GM19328 (cell line): ENCODE measurements around the gene PIM3.

Experiments used
- ATAC-seq: cut with Tn5 transposase; IDR thresholded peaks from one replicate; pipeline ENCODE4 v1.9.1; 2021; ENCODE audit warnings: mild to moderate bottlenecking, moderate library complexity; ENCODE audit not compliant: unreplicated experiment

Gene PIM3

GRCh38 chr22:49954354-49954753 lies 6.2 kb upstream of the PIM3 start:
- ATAC-seq, result no peak

- no peak for ATAC-seq
These were observed 5.5 kb upstream of the PIM3 start for GRCh38 chr22:49954991-49955580.

DNA sequence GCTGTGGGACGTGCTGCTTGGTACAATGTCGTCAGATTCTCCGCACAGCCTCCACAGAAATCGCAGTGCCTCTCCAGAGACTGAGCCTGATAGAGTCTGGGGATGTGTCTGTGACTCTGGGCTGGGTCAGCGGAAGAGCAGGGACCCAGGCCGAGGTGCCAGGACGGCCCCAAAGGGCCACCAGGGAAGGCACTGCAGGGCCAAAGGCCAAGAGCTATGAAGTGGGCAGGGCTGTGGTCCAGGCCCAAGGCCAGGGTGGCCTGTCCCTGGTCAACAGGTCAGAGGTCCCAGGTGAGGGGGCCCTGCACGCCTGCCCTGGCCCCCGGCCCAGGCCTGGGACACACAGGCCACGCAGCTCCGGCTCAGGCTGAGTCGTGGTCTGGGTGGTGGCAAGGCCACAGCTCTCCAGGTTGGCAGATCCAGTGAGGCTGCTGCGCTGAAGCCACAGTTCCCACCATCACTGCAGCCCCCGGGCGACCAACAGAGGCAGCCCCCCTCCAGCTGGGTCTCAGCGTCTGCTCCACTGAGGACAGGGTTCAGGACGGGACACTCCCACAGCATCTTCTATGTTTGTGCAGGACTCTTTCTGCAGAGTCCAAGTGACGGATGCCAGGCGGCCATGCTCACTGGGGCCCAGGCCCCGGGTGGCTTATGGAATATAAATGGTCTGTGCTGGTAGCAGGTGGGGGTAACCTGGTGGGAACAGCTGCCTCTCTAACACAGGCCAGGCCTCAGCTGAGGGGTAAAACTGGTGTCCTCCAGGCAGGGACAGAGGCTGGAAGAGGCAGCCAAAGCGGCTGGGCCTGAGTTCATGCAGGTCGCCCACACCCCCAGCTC lies 4.8 kb upstream of the PIM3 start:
- ATAC-seq, result no peak

DNA sequence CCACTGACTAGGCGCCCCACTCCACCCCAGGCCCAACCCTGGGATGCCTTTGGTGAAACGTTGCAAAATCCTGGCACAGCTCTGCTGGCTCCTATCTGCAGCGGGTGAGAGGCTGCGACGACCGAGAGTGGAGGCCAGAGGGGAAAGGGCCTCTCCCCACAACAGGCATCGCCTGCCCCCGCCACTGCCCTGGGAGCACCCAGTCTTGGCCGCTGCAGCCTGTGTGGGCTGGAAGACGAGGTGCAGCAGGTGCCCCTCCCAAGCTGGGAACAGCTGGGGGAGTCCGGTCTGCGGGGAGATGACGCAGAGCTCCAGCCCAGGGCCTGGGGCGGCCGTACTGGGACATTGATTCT lies 4.2 kb upstream of the PIM3 start:
- ATAC-seq, result no peak

GRCh38 chr22:49956914-49957825 lies 3.4 kb upstream of the PIM3 start:
- ATAC-seq, result no peak

DNA sequence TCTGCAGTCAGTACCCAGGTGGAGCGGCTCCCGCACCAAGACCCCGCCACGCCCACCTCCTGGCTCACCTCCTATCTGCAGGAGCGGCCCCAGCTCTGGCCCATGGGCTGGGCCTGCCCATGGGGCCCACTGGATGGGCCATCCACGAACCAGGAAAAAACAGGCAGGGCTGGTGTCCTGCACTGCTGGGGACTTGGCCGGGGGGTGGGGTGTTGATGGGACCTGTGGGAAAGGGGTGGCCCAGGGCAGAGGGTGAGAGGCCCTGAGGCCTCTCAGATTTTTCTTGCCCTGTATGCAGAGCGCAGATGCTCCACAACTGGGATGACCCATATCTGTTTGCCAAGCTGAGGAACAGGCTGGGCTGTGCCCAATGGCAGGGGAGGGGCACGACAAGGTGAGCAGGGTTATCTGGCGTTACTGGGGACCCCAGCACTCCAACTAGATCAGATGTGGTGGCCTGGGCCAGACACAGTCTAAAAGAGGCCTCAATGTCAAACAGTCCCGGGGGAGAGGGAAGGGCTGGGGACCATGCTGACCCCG lies 2.7 kb upstream of the PIM3 start:
- ATAC-seq, result no peak

DNA sequence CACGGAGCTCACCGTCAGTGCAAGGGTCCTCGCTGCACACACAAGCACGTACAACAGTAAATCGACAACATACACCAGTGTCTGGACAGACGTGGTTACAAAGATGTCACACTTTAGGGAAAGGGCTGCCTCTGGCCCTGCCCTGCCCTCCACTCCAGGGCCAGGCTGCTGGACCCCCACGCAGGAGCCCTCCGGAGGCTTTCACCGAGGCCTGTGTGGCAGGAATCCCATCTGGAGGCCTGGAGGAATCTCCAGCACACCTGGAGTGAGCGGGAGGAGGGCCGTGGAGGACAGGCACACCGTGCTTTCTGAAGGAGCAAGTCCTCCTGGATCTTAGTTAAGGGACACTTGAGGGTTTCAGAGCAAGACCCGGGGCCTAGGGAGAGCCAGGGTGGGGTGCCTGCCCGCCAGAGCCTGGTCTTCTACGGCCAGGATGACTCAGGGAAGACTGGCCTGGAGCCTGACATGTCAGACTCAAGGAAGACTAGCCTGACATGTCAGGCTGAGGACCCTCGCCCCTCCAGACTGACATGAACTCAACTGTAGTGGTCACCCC lies 2.1 kb upstream of the PIM3 start:
- no peak for ATAC-seq

DNA sequence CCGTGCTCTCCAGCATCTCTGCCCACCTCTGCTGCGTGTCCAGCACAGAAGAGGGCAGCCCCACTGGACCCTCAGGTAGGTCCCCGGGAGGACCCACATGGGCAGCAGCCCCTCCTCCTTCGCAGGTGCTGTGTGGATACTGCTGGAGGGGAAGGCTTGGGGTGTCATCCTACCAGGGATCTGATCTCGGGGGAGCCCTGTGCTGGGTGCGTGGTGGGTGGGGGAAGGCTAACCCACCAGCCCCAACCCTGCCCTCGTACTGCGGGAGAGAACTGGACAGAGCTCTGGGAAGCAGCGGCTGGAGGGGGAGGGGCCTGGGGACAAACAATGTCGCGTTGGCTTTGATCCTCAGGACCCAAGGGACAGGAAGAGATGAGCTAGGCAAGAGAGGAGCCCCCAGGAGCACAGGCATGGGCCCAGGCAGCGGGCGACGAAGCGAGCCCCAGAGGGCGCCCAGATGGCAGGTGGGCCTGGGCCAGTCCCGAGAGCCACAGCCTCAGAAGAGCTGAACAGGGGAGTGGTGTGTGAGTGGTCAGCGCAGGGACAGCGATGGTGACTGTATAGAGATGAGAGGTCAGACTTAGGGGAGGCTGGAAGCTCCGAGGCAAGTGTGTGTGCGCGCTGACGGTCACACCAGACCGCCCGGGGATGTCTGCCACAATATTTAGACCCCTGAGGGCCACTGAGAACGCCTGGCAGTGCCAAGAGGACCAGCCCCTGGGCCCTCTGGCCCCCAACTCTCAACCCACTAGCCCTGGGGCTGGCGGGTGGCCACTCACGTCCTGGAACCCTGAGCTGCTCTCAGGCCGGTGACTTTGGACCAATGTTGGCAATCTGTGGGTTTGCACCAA lies 1.4 kb upstream of the PIM3 start:
- ATAC-seq, result no peak

DNA sequence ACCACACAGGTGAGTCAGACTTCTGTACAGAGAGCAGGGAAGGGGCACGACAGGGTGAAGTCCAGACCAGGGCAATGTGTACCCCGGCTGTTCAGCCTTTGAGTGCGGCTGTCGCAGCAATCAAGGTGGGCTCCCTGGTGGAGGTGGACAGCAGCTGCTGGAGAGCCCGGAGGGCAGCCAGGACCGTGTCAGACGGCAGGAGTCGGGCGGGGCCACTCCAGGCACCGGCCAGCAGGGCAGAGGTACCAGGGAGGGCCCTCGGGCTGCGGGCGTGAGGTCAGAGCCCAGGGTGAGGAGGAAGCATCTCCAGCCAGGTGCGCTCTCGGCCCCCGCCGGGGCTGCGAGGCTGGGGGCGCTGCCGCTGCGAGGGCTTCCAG lies 802 bp upstream of the PIM3 start:
- no peak for ATAC-seq

- no peak for ATAC-seq
These were observed 531 bp downstream of the PIM3 start for GRCh38 chr22:49961005-49961600.

- no peak for ATAC-seq
These were observed 1.0 kb downstream of the PIM3 start for GRCh38 chr22:49961601-49962011.

- ATAC-seq, result no peak
These were observed 1.6 kb downstream of the PIM3 start for GRCh38 chr22:49962012-49962750.

- no peak for ATAC-seq
These were observed 2.4 kb downstream of the PIM3 start for GRCh38 chr22:49962751-49963646.

- no peak for ATAC-seq
These were observed 3.1 kb downstream of the PIM3 start for GRCh38 chr22:49963647-49964026.

DNA sequence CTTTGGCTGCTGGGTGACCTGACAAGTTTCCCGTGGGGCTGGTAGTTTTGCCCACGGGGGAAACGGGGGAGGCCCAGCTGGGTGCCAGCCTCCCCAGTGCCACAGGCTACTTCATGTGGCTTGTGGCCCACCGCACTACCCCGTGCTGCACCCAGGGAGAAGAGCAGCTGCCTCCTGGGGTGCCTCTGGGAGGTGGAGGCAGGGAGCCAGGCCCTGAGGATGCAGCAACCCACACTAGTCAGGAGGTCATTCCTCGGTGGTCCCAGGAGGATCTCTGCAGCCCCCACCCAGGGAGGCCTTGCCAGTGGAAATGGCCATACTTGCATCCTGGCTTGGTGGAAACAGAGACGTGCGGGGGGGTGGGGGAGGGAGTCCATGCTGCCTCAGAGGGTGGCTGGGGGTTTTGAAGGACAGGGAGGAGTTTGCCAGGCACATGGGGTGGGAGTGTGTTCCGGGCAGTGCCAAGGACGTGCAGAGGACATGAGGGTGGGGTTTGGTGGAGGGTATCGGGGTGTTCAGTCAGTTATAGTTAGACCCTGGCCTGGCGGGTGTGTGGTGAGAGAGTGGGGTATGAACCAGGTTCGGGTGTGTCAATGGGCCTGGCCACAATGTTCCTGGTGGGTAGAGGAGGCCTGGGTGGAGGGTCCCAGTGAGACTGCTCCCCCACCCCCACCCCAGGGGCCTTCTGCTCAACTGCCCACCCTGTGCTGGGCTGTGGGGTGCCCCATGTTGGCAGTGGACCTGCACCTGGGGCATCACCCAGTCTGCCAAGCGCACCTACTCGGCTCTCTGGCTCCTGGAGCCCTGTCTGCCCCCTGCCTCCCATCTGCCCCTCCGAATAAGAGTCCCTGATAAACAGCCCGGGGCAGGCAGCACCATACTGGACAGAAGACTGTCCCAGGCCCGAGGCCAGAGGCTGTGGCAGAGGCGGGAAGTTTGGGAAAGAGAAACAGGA lies 3.8 kb downstream of the PIM3 start:
- no peak for ATAC-seq

DNA sequence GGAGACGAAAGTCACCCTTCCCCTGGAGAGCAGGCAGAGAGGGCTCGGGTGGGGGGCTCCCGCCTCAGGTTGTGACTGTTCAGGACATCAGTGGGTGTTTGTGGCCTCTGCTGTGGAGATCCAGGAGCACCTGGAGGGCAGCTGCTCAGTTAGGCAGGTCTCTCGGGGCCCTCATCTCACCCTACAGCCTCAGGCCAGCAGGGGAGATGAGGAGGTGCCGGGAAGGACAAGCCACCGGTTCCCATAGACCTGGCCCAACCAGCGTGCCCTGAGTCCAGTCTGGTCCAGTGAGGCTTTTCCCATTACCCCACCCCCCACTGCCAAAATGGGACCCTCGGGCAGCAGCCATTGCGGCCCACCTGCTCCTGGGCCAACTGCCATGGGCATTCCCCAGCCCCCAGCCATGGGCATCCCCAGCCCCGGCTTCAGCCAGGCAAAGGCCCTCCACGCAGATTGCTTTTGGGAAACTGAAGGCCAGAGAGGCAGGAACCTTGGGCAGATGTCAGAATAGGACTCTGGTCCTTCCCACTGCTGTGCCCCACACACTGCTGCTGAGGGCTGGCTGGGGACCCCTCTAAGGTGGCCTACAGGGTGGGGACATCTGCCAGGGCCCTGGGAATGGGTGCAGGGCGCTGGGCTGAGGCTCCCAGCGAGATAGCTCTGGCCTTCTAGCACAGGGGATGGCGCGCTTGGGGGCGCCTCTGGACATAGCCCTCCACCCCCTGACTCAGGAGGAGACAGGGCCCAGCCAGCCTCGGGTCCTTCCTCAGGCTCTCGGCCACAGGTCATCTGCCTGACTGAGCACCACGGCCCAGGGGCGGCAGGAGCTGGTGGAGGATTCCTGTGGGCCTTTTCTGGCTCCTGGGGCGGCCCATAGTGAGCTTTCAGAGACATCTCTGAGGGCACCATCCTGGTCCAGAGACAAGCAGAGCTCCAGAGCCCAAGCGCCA lies 4.8 kb downstream of the PIM3 start:
- ATAC-seq, result no peak
